HG02870 (cell line): ENCODE data around the gene KIF13A.
A peak's percentile ranks its signal among the peaks of the same experiment; 100 is the strongest.
"Not testable (repeated sequence)": the region's sequence is repeated elsewhere in the genome, so short reads cannot be mapped to it uniquely, and the experiment has no call there.

Source experiments
- ATAC-seq: cut with Tn5 transposase; IDR thresholded peaks from one replicate; pipeline ENCODE4 v1.9.1; 2021; ENCODE audit warnings: mild to moderate bottlenecking, moderate library complexity; ENCODE audit not compliant: unreplicated experiment

KIF13A gene

DNA sequence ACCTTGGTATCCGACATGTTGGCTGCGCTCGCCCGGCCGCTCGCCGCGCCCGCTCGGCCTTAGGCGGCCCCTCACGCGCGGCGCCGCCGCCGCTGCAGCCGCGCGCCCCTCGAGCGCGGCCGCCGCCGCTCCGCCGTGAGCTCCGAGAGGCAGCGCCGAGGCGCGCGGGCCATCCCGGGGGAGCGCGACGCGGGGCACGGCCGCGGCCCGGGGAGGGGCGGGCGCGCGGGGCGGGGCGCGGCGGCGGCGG is at the start of gene KIF13A:
KIF13A (minus strand) TSS at position 189 of the 250 bp plus-strand sequence; CDS start at position 17, 172 bp downstream.
- peak; percentile 8 for ATAC-seq

GRCh38 chr6:18036781-18037180 is 49.3 kb upstream of the KIF13A start:
- ATAC-seq, result no peak

GRCh38 chr6:18035330-18035854 is 48.0 kb upstream of the KIF13A start:
- ATAC-seq, result no peak

DNA sequence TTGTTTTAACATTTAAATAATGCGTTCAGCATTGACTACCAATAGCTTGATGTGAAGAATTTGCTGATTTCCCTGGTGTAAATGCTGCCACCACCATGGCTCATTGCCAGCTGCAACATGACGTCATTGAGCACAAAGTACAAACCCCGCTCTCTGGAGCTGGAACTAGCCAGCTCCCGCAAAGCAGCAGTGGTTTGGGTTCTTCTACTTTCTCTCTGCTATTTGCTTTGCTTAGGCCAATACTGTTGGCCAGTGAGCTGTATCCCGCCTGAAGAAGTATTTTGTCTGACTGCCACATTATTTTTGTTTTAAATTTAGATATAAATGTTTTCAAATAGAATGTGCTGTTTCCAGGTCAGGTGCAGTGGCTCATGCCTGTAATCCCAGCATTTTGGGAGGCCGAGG is 47.4 kb upstream of the KIF13A start:
- ATAC-seq, result no peak

GRCh38 chr6:18031680-18032256 is 44.3 kb upstream of the KIF13A start:
- no peak for ATAC-seq

- ATAC-seq, result no peak
Measured at GRCh38 chr6:18031189-18031588, 43.8 kb upstream of the KIF13A start.

DNA sequence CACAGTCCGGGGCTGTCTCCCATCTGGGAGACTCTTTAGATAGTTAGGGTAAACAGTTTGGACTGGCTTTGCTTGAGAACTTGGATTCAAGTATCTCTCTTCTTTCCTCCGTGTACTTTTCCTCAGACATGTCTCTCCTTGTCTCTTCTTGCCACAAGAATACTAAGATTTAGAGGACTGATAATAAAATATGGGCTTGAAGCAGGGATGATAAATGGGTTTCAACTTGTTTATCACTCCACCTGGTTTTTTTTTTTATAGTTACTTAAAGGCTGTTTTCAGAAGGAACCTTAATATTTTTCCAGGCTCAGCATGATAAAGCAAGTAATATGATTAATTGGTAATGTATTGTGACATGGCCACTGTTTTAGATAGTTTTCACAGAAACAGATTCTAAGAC is 40.9 kb upstream of the KIF13A start:
- no peak for ATAC-seq

- no peak for ATAC-seq
Measured at GRCh38 chr6:18025596-18025995, 38.2 kb upstream of the KIF13A start.

DNA sequence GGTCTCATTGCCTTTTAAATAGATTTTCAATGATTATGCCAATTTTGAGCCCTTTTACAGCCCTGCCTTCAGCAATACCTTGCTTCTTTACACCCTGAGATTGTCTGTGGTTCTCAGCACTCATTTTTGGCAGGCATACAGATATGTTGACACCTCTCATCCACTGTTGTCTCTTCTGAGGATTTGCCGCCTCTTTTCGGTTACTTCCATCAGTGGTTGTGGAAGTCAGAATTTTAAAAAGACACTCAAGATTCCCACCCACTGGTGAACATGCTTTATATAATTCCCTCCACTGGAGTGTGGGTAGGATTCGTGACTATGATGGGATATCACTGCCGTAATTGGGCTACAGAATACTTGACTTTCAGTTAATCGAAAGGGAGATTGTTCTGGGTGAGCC is 37.4 kb upstream of the KIF13A start:
- no peak for ATAC-seq

DNA sequence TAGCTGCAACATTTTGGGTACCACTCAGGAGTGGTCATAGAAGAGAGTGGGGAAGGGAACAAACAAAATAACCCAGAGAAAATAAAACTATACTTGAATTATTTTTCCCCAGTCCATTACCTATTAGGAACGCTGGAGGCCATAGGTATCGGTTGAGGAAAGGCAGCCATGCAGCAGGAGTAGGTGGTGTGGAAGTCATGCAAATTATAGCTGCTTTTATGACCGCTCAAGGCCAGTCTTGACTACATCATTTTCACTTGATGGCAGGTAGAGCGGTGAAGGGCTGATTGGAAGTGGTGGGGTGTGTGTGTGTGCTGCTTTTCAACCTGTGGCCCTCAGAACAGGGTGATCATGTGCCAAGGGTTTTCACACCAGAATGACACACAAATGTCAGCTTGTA is 36.5 kb upstream of the KIF13A start:
- no peak for ATAC-seq

DNA sequence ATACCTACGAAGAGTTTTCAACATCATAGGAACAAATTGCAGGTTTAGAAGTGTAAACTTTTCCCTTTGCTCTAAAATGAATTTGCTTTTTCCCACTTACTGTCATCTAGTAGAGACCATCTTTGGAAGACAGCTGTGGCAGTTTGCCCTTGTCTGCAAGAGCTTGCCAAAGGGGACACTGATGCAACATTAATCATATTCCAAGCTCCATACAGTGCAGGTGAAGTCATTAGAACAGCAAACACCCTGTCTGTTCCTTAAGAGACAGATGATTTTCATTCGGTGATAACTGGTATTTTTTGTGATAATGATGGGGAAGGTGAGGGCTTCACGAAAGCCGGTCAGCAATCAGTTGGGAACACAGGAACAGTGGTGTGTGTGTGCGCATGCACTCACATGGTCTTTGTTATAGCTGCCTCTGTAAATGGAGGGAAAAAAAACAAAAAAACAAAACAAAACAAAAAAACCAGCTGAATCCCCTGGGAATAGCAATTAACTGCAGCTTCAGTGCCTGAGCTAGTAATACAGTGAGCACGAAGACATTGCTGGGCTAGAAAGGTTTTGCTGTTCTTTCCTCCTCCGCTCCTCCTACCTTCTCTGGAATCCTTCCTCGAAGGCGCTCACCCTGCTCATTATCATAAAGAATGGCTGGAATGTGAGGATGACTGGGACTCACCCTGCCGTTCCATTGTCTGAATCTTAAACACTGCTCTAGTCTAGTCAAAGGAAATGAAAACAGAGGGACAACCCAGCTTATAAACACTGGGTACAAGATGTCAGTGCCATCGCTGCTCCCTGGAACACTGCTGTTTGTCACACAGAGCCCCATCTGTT is 35.2 kb upstream of the KIF13A start:
- no peak for ATAC-seq

GRCh38 chr6:18021166-18021850 is 33.9 kb upstream of the KIF13A start:
- no peak for ATAC-seq

GRCh38 chr6:18020545-18020944 is 33.1 kb upstream of the KIF13A start:
- ATAC-seq, result not testable (repeated sequence)

DNA sequence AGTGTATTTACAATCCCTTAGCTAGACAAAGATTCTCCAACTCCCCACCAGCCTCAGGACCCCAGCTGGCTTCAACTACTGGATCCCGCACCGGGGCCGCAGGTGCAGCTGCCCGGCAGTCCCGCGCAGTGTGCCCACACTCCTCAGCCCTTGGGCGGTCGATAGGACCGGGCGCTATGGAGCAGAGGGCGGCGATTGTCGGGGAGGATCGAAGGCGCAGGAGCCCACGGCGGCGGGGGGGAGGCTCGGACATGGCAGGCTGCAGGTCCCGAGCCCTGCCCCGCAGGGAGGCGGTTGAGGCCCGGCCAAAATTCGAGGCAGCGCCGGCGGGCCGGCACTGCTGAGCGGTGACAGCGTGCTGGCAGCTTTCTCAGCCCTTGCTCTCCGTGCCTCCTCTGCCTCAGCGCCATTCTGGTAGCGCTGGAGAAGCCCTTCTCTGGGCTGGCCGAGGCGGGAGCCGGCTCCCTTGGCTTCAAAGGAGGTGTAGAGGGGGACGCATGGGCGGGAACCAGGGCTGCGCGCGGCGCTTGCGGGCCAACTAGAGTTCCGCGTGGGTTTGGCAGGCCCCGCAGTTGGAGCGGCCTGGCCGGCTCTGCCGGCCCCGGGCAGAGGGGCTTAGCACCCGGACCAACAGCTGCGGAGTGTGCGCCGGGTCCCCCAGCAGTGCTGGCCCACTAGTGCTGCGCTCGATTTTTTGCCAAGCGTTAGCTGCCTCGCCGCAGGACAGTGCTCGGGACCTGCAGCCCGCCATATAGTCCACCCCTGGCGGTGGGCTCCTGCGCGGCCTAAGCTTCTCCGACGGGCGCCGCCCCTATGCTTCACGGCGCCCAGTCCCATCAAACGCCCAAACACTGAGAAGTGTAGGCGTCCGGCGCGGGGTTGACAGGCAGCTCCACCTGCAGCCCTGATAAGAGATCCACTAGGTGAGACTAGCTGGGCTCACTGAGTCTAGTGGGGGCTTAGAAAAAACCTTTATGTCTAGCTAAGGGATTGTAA is 32.4 kb upstream of the KIF13A start:
- ATAC-seq, result no peak

DNA sequence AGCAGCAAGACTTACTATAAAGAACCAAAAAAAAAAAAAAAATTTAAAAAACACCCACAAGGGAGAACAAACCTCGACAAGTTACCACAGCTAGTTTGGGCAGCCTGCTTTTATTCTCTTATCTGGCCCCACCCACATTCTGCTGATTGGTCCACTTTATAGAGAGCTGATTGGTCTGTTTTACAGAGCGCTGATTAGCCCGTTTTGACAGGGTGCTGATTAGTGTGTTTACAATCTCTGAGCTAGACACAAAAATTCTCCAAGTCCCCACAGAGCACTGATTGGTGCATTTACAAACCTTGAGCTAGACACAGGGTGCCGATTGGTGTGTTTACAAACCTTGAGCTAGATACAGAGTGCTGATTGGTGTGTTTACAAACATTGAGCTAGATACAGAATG is 31.7 kb upstream of the KIF13A start:
- ATAC-seq, result not testable (repeated sequence)

DNA sequence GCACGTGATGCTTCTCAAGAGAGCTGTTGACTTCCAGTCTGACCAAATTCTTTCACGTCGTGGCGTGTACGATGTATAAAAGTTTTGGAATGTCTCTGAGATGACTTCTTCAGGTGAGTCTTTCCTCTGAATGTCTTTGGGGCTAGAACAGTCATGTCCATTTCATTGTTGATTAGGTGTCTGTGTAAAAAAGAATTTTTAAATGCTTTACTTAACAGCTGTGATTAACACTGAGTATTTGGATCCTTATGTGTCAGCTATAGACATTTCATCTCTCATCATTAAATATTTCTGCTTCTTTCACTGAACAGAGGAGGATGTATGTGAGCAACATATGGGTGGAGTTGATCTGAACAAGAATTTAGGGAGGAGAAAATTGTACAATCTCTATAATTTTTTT is 29.3 kb upstream of the KIF13A start:
- ATAC-seq, result no peak

GRCh38 chr6:18016133-18016532 is 28.7 kb upstream of the KIF13A start:
- ATAC-seq, result no peak

GRCh38 chr6:18011287-18011686 is 23.9 kb upstream of the KIF13A start:
- no peak for ATAC-seq

- ATAC-seq, result not testable (repeated sequence)
Measured at GRCh38 chr6:18010540-18010939, 23.1 kb upstream of the KIF13A start.

DNA sequence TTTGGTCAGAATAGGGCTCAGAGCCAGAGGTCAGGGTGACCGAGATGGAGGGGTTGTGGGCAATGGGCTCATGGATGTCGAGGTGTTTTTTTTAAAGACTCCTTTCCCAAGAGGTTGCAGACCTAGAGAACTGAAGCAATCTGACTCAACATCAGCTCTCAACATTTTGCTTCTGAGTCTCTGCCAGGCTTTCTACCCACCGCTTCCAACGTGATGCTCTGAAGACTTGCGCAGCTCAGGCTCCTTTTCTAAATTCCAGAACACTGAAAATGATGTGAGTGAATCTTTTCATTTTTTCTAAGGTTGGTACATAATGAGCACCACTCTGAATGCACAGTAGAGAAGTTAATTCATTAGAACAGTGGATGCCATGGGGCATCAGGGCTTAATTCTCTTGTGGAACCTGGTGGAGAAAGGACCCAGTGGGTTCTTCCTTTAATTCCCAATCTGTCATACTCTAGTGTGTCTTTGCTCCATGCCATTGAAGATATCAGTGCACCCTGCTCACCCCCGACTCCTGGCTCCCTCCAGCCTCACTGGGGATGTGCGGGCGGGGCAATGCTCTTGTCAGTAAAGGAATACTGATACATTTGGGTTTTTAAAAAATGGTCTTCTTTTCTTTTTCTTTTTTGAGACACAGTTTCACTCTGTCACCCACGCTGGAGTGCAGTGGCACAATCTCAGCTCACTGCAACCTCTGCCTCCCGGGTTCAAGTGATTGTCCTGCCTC is 17.0 kb upstream of the KIF13A start:
- no peak for ATAC-seq
